IMR-90 (cell line): Measurements from ENCODE around the gene ANGPTL1. TPM values are rescaled to one million over a fixed set of nuclear protein-coding genes. Genes with fewer than 3 reads are reported as not detected.

ENCODE experiments used
- ATAC-seq: fragments of 200-7000 bp; cut with Tn5 transposase; 2 replicates; pipeline ENCODE4 v1.9.1; 2020; ENCODE audit warnings: low read depth, mild to moderate bottlenecking, moderate library complexity
- BruUV-seq: library from RNA; stranded (reverse); fragments of 400-500 nt; replicated peaks from 2 replicates; lab custom pipeline; 2021; lab: Mats Ljungman, UMichigan
- CTCF ChIA-PET: fragments of 300-600 bp; formaldehyde crosslinking; extraction: SDS; loops from one replicate; lab custom pipeline; 2021; ENCODE audit warnings: antibody characterized with exemption; lab: Yijun Ruan, JAX
- POLR2A ChIA-PET: fragments of 300-600 bp; sonication (Branson Sonifier 250); formaldehyde crosslinking; loops from one replicate; lab custom pipeline; 2022; ENCODE audit warnings: antibody characterized with exemption; ENCODE audit not compliant: unreplicated experiment; lab: Charles Lee
- DNase-seq: peaks from one replicate; pipeline ENCODE4 v3.0.0; 2013
- H2AFZ ChIP-seq: replicated peaks from 2 replicates; pipeline ENCODE3; 2013; ENCODE audit warnings: low read length, mild to moderate bottlenecking; ENCODE audit not compliant: poor library complexity
- H2AK5ac ChIP-seq: 2 replicates; pipeline ENCODE4 v1.6.1; 2013; ENCODE audit warnings: low read depth, low read length, inconsistent platforms
- H2AK9ac ChIP-seq: replicated peaks from 2 replicates; pipeline ENCODE3; 2013; ENCODE audit warnings: mild to moderate bottlenecking, low read depth, low read length, moderate library complexity; ENCODE audit not compliant: poor library complexity
- H2BK120ac ChIP-seq: 2 replicates; pipeline ENCODE4 v1.6.1; 2013; ENCODE audit warnings: low read depth, low read length, inconsistent platforms
- H2BK15ac ChIP-seq: 3 replicates; pipeline ENCODE4 v1.6.1; 2013; ENCODE audit warnings: low read depth, low read length, inconsistent platforms
- H2BK20ac ChIP-seq: 2 replicates; pipeline ENCODE4 v1.6.1; 2013; ENCODE audit warnings: low read depth, mild to moderate bottlenecking, inconsistent platforms, low read length, moderate library complexity
- H2BK5ac ChIP-seq: 2 replicates; pipeline ENCODE4 v1.6.1; 2013; ENCODE audit warnings: mild to moderate bottlenecking, low read depth, low read length, inconsistent platforms; ENCODE audit not compliant: poor library complexity, severe bottlenecking
- H3K14ac ChIP-seq: replicated peaks from 2 replicates; pipeline ENCODE4 v1.6.1; 2013; ENCODE audit warnings: low read depth, low read length, inconsistent platforms
- H3K18ac ChIP-seq: 2 replicates; pipeline ENCODE4 v1.6.1; 2013; ENCODE audit warnings: low read depth, low read length, control low read depth
- H3K23ac ChIP-seq: 2 replicates; pipeline ENCODE4 v1.6.1; 2013; ENCODE audit warnings: low read depth, low read length, inconsistent platforms
- H3K27ac ChIP-seq: 2 replicates; pipeline ENCODE4 v1.5.1; 2013; ENCODE audit warnings: mild to moderate bottlenecking, control low read depth, low read length; ENCODE audit not compliant: insufficient read depth
- H3K27me3 ChIP-seq: 2 replicates; pipeline ENCODE4 v1.6.1; 2013; ENCODE audit warnings: low read length; ENCODE audit not compliant: control insufficient read depth, insufficient read depth
- H3K36me3 ChIP-seq: 2 replicates; pipeline ENCODE4 v1.6.1; 2013; ENCODE audit warnings: low read length, mixed read lengths; ENCODE audit not compliant: control insufficient read depth, insufficient read depth
- H3K4ac ChIP-seq: 2 replicates; pipeline ENCODE4 v1.6.1; 2013; ENCODE audit warnings: low read depth, low read length, inconsistent platforms
- H3K4me1 ChIP-seq: 2 replicates; pipeline ENCODE4 v1.6.1; 2013; ENCODE audit warnings: low read length, mixed read lengths; ENCODE audit not compliant: control insufficient read depth, insufficient read depth
- H3K4me2 ChIP-seq: 2 replicates; pipeline ENCODE4 v1.6.1; 2013; ENCODE audit warnings: low read depth, mild to moderate bottlenecking, control low read depth, low read length, moderate library complexity
- H3K4me3 ChIP-seq: 2 replicates; pipeline ENCODE4 v1.5.1; 2013; ENCODE audit warnings: low read depth, mild to moderate bottlenecking, control low read depth, low read length, moderate library complexity; ENCODE audit not compliant: insufficient read depth
- H3K56ac ChIP-seq: 2 replicates; pipeline ENCODE4 v1.6.1; 2013; ENCODE audit warnings: low read length, inconsistent platforms; ENCODE audit not compliant: insufficient read depth; ENCODE audit errors: extremely low read depth
- H3K79me1 ChIP-seq, 2 experiments: 2 replicates each; pipeline ENCODE4 v1.6.1; 2013; ENCODE audit warnings: low read length in 2 of 2, inconsistent platforms in 1 of 2, low read depth in 1 of 2
- H3K9ac ChIP-seq: 2 replicates; pipeline ENCODE4 v1.6.1; 2013; ENCODE audit warnings: low read depth, low read length, control low read depth
- H3K9me1 ChIP-seq: 2 replicates; pipeline ENCODE4 v1.6.1; 2013; ENCODE audit warnings: low read length, inconsistent platforms; ENCODE audit not compliant: insufficient read depth
- H3K9me3 ChIP-seq: 2 replicates; pipeline ENCODE4 v1.6.1; 2013; ENCODE audit warnings: low read length; ENCODE audit not compliant: control insufficient read depth, insufficient read depth
- H4K20me1 ChIP-seq: 2 replicates; pipeline ENCODE4 v1.6.1; 2013; ENCODE audit warnings: low read length, inconsistent platforms; ENCODE audit not compliant: insufficient read depth
- H4K5ac ChIP-seq: 2 replicates; pipeline ENCODE4 v1.6.1; 2013; ENCODE audit warnings: mild to moderate bottlenecking, low read depth, low read length, control low read depth
- H4K8ac ChIP-seq, 2 experiments: 2 replicates each; pipeline ENCODE4 v1.6.1; 2013; ENCODE audit warnings: low read depth in 2 of 2, low read length in 2 of 2, control low read depth in 1 of 2, inconsistent platforms in 1 of 2
- H4K91ac ChIP-seq: 2 replicates; pipeline ENCODE4 v1.6.1; 2013; ENCODE audit warnings: low read depth, low read length, inconsistent platforms; ENCODE audit not compliant: insufficient read depth
- BHLHE40 ChIP-seq: fragments of 150-350 bp; IDR thresholded peaks from 2 replicates; pipeline ENCODE4 v1.6.1; 2016; ENCODE audit warnings: mild to moderate bottlenecking, low read depth, low read length
- CEBPB ChIP-seq: IDR thresholded peaks from 2 replicates; pipeline ENCODE4 v1.6.1; 2012; ENCODE audit warnings: low read depth, low read length, improper control_type of control experiment
- CHD1 ChIP-seq: IDR thresholded peaks from 2 replicates; pipeline ENCODE4 v1.6.1; 2012; ENCODE audit warnings: low read depth, low read length, improper control_type of control experiment
- CTCF ChIP-seq: conservative IDR thresholded peaks from 2 replicates; pipeline ENCODE4 v1.5.1; 2012; ENCODE audit warnings: mild to moderate bottlenecking, low read depth, low read length, improper control_type of control experiment
- ELK1 ChIP-seq: fragments of 150-350 bp; IDR thresholded peaks from 2 replicates; pipeline ENCODE4 v1.6.1; 2016; ENCODE audit warnings: low read depth, mild to moderate bottlenecking, low read length, moderate library complexity, borderline replicate concordance
- FOS ChIP-seq: fragments of 150-350 bp; IDR thresholded peaks from 2 replicates; pipeline ENCODE4 v1.6.1; 2016; ENCODE audit warnings: low read depth, low read length
- MAFK ChIP-seq: IDR thresholded peaks from 2 replicates; pipeline ENCODE4 v1.6.1; 2012; ENCODE audit warnings: low read depth, low read length, improper control_type of control experiment
- MAZ ChIP-seq: IDR thresholded peaks from 2 replicates; pipeline ENCODE4 v1.6.1; 2012; ENCODE audit warnings: low read depth, mild to moderate bottlenecking, low read length, improper control_type of control experiment, moderate library complexity, borderline replicate concordance
- MXI1 ChIP-seq: IDR thresholded peaks from 2 replicates; pipeline ENCODE4 v1.6.1; 2012; ENCODE audit warnings: low read depth, mild to moderate bottlenecking, low read length, moderate library complexity, borderline replicate concordance
- NFE2L2 ChIP-seq: fragments of 150-350 bp; IDR thresholded peaks from 2 replicates; pipeline ENCODE4 v1.6.1; 2016; ENCODE audit warnings: low read depth, mild to moderate bottlenecking, low read length
- POLR2A ChIP-seq: IDR thresholded peaks from 2 replicates; pipeline ENCODE4 v1.6.1; 2012; ENCODE audit warnings: mild to moderate bottlenecking, low read depth, low read length
- RAD21 ChIP-seq: IDR thresholded peaks from 2 replicates; pipeline ENCODE4 v1.6.1; 2012; ENCODE audit warnings: low read length, improper control_type of control experiment
- RCOR1 ChIP-seq: IDR thresholded peaks from 2 replicates; pipeline ENCODE4 v1.6.1; 2012; ENCODE audit warnings: mild to moderate bottlenecking, low read length, improper control_type of control experiment; ENCODE audit not compliant: insufficient replicate concordance
- RFX5 ChIP-seq: IDR thresholded peaks from 2 replicates; pipeline ENCODE4 v1.8.0; 2012; ENCODE audit warnings: low read depth, mild to moderate bottlenecking, low read length, moderate library complexity
- SMC3 ChIP-seq: fragments of 150-350 bp; IDR thresholded peaks from 2 replicates; pipeline ENCODE4 v1.6.1; 2016; ENCODE audit warnings: low read depth, mild to moderate bottlenecking, antibody characterized with exemption, low read length, moderate library complexity
- USF2 ChIP-seq: fragments of 150-350 bp; IDR thresholded peaks from 2 replicates; pipeline ENCODE4 v1.6.1; 2017; ENCODE audit warnings: mild to moderate bottlenecking, antibody characterized with exemption, low read length, low read depth
- dilution Hi-C: fragments of 300-500 bp; cut with HindIII; formaldehyde crosslinking; loops from one replicate; pipeline ENCODE4 v1.14.3; 2018; ENCODE audit warnings: low sequenced_read_pairs; ENCODE audit not compliant: unreplicated experiment
- in situ Hi-C: fragments of 300-500 bp; cut with MboI; formaldehyde crosslinking; loops from 3 replicates; pipeline ENCODE4 v1.14.3; 2019; ENCODE audit warnings: low sequenced_read_pairs, inconsistent platforms, mixed read lengths
- intact Hi-C: fragments of 100-400 bp; cut with micrococcal nuclease; formaldehyde crosslinking; loops from 2 replicates; pipeline ENCODE4 v1.10.0; 2022
- polyA plus RNA-seq, 3 experiments: library from polyadenylated mRNA; depleted of rRNA; stranded (reverse); fragments of >200 nt; gene quantifications; 2 replicates each; pipeline ENCODE4 v1.2.3, GENCODE V29; 2012; ENCODE audit warnings: low replicate concordance in 1 of 3
- total RNA-seq: library from RNA; depleted of rRNA; stranded (reverse); fragments of >200 nt; gene quantifications from 2 replicates; pipeline ENCODE4 v1.2.3, GENCODE V29; 2012

Gene ANGPTL1
- total and polyA plus RNA-seq, 2 of the 4 experiments (the other 2 are of a cell fraction), result under 0.01 to 0.03 TPM

GRCh38 chr1:178846306-178846705, 24.6 kb downstream of the ANGPTL1 start:
- H2BK5ac ChIP-seq, result no peak overlapping the region
- no peak overlapping the region for H3K23ac ChIP-seq
- no peaks in the 10 kb centered on the region for H4K20me1 ChIP-seq
- no peaks in the 10 kb centered on the region for H3K9me1 ChIP-seq
- no peak overlapping the region for H3K4me3 ChIP-seq
- no peak overlapping the region for H2BK15ac ChIP-seq
- CTCF ChIA-PET, result no interaction called here
- no peak overlapping the region for H2AK9ac ChIP-seq
- no peak overlapping the region for H3K9ac ChIP-seq
- H3K4me2 ChIP-seq, result no peak overlapping the region
- intact Hi-C loops, result loop anchor here (5.0 kb wide), 1 partner anchor 34 kb away; no protein-coding TSS in a partner anchor
- H2BK20ac ChIP-seq, result no peak overlapping the region
- DNase-seq (no peak), ATAC-seq (no peak; the same call in 1 of the 2 replicates)
- H4K8ac ChIP-seq, result no peak overlapping the region
- no TSS peak for BruUV-seq
- H4K5ac ChIP-seq, result no peak overlapping the region
- no peaks in the 10 kb centered on the region for H3K9me3 ChIP-seq
- no peak overlapping the region for H3K27ac ChIP-seq
- no peak overlapping the region for H2AK5ac ChIP-seq
- POLR2A ChIA-PET, result no interaction called here
- no peak overlapping the region for H4K91ac ChIP-seq
- no peak for TF ChIP-seq POLR2A
- TF ChIP-seq CTCF, result no peak
- no peak for TF ChIP-seq FOS
- TF ChIP-seq NFE2L2, result no peak
- no peak for TF ChIP-seq MXI1
- no peak for TF ChIP-seq BHLHE40
- no peak for TF ChIP-seq MAZ
- no peak for TF ChIP-seq ELK1
- no peak for TF ChIP-seq SMC3
- no peak for TF ChIP-seq USF2
- no peak for TF ChIP-seq MAFK
- no peak for TF ChIP-seq CEBPB
- TF ChIP-seq RFX5, result no peak
- TF ChIP-seq RCOR1, result no peak
- no peak for TF ChIP-seq RAD21
- TF ChIP-seq CHD1, result no peak
- H3K79me1 ChIP-seq, result 0 out of 4 replicates have a peak, but pooled peaks cover 0 to 6% of the 10 kb centered on the region in 2 experiments
- H3K56ac ChIP-seq, result no peak overlapping the region
- H3K4ac ChIP-seq, result no peak overlapping the region
- no peak overlapping the region for H3K18ac ChIP-seq
- dilution Hi-C loops, result no loop called here
- H3K4me1 ChIP-seq, result peaks cover 3% of the 10 kb centered on the region; the same call in 1 of the 2 replicates
- H3K27me3 ChIP-seq, result no peaks in the 10 kb centered on the region
- H3K14ac ChIP-seq, result no peak overlapping the region
- H2AFZ ChIP-seq, result no peak overlapping the region
- peaks cover 7% of the 10 kb centered on the region; the same call in 1 of the 2 replicates for H3K36me3 ChIP-seq
- in situ Hi-C loops, result no loop called here
- H2BK120ac ChIP-seq, result no peak overlapping the region
